ENCODE results near the gene NUP133.
A peak's percentile ranks its signal among the peaks of the same experiment; 100 is the strongest.
"Not testable (repeated sequence)": the region's sequence is repeated elsewhere in the genome, so short reads cannot be mapped to it uniquely, and the experiment has no call there.

Gene NUP133

DNA sequence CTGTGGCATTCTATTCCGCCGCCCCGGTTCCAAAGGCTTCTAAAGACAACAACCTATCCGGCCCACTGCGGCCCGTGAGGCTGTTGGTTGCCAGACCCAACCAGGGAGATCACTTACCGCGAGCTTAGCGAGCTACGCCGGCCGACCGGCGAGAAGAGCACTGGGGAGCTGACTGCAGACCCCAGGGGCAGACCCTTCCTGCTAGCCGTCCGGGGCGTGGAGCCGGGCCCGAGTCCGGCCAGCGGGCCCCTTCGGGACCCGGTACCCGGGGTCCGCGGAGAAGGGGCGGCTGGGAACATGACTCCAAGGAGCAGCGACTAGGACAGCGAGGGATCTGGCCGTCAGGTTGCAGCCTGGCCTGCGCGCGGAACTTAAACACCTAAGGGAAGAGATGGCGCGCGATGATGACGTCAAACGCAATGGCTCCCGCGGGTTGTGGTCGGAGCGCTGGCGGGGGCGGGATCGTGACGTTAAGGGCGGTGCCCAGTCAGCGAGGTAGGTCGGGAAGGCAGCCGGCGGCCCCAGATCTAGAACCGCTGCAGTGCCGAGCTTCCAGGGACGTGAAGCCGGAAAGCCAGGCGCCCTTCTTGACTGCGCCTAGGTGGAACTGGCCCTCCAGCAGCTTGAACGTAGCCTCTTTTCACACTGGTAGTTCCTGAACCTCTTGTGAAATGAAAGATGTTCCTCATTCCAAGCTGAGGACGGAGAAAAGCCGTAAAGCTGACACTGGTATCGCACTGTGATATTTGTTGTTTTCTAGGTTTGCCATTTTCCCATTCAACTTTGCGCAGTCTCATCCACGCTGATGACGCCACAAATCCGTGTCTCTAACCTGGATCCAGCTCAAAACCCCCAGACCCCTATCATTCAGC lies at the start of gene NUP133:
Gene NUP133, minus strand, starts transcription at position 391 of the 872 bp plus-strand sequence. Its CDS starts 92 bp downstream, at position 299.
- peak; percentile 94 for DNase-seq (ENCODE audit: low read depth)

DNA sequence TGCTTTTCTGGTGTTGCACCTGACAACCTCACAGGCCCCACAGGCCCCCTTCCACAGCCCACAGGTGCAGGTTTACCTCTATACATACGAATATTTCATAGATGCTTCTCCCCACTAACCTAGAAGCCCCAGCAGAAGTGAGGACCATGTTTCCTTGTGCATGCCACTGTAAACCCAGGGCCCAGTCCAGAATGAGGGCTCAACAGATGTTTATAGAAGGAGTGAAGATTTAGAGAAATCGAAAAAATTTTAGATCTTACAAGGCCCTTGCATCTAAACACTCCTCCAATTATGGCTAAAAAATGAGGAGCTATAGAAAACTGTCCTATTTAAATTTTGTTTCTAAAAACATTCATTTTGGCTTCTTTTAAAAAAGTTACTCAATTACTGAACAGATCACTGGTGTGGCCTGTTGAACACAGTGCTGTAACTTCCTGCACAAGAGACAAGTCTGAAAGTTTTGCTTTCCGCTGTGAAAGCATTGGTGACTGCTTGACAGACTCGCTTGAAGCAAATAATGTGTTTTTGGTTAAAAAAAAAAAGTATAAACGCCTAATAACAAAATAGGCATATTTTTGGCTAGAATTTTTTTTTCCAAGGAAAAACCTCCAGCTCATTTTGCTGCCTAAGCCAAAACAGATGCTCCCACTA lies 49.2 kb upstream of the NUP133 start:
- DNase-seq (ENCODE audit: low read depth) = no peak

DNA sequence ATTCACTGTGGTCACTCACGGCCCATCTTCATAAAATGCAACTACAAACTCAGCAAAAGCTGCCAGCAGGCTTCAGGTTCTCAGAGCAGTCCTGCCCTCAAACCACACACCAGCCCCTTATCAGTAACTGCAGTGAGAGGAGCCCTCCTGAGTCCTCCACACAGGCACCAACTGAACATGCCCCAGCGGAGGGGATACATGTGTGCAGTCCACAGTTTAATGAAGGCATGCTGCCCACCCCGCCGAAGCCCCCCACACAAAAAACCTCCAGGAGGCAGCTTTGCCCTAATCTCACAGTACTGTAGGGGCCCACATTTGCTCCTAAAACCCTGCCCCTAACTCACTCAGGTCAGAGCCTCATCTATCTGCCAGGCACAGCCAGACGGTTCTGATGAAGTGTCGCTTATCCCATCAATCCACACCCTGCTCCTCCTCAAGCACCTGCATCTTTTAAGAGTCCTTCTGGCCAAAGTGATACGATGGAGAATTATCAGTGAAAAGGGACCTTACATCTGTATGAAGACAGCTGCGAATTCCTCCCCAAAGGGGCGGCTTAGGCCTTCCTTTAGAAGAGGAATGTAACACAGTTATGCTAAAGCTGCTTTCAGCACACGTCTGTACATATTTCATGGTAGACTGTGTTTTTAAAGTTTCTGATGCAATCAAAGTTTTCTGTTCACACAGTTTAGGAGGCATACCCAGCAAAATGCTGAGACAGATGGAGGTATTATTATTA lies 46.9 kb upstream of the NUP133 start:
- no peak for DNase-seq (ENCODE audit: low read depth)

DNA sequence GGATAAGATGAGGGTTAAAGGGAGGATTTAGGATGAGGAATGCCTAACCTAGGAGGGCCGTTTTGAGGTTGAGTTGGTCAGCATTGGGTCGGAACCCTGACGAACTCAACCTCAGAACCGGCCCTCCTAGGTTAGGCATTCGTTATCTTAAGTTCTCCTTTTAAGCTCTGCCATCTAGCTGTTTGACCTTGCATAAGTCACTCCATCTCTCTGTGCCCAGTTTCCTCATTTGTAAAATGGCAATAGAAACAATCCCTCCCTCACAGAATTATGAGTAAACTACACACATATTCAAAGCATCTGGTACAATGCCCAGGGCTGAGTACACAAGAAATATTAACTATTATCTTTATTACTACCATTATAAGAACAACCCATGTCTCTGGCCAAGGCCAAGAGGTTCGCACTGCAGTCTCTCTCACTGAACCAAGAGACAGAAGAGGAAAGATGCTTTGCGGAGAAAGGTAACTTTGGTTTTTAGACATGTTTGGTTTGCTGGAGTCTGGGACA lies 45.5 kb upstream of the NUP133 start:
- no peak for DNase-seq (ENCODE audit: low read depth)

DNA sequence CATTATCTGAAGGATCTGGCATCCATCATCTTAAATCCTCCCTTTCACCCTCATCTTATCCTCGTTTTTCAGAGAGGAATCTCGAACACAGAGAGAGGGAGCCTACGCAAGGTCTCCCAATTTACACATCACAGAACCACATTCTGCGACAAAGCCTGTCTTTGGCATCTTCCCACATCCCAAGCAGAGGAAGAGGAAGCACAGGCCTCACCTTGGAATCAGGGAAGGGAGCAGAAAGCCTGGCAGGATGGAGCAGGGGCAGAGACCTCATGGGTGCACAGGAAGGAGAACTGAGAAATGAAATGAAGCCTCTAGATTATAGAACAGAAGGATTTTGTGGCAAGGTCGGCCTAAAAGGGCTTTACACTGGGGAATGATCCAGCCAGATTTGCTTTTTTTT lies 44.6 kb upstream of the NUP133 start:
- DNase-seq (ENCODE audit: low read depth) = no peak

DNA sequence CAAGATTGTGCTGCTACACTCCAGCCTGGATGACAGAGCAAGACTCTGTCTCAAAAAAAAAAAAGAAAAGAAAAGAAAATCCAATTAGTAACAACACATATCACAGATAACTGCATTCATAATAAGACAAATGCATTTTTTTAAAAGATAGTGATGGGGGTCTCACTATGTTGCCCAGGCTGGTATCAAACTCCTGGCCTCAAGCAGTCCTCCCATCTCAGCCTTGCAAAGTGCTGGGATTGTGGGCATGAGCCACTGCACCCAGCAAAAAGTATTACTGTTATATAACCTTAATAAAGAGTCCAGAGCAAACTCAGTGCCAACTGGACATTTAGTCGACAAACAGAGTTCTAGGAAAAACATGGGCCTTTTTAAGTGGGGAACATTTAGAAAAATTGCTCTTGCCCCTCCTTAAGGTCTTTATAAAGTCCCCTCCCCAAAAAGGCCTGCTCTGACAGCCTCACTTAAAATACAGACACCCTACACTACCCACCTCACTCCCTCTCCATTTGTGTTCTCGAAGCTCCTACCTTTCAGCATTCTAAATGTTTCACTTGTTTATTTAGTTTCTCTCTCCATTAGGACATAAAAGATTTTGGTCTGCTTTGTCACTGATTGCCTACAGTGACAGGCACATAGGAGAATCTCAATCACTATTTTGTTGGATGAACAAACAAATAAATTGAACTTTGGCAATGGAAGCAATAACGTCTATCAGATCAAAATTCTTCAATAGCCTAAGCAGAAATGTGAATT lies 42.8 kb upstream of the NUP133 start:
- DNase-seq (ENCODE audit: low read depth) = no peak

DNA sequence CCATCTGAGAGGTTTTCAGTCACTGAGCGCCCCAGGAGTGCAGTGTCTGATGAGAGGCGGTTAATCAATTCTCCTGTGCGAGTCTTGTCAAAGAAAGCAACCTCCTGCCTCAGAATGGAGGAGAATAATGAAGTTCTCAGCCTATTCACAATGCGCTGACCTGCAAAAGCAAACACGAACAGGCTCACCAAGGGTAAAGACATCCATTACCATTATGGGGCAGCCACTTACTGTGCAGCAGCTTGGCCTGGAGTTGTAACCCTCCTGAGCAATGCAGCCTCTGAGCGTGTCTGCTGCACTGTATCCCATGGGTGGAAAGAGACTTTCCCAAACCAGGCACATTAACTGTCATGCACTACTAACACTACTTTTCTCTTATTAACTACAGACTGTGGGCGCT lies 39.4 kb upstream of the NUP133 start:
- no peak for DNase-seq (ENCODE audit: low read depth)

DNA sequence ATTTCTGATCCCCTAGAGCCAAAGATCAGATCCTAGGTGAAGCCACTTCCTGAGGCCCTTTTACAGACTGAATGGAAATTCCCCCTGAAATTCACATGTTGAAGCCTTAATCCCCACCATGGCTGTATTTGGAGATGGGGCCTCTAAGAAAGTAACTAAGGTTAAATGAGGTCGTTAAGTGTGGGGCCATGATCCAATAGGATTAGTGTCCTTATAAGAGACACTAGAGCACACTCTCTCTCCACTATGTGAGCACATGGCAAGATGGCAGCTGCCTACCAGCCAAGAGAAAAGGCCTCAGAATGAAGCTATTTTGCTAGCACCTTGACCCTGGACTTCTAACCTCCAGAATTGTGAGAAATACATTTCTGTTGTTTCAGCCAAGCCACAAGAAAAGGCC lies 36.4 kb upstream of the NUP133 start:
- DNase-seq (ENCODE audit: low read depth) = no peak

DNA sequence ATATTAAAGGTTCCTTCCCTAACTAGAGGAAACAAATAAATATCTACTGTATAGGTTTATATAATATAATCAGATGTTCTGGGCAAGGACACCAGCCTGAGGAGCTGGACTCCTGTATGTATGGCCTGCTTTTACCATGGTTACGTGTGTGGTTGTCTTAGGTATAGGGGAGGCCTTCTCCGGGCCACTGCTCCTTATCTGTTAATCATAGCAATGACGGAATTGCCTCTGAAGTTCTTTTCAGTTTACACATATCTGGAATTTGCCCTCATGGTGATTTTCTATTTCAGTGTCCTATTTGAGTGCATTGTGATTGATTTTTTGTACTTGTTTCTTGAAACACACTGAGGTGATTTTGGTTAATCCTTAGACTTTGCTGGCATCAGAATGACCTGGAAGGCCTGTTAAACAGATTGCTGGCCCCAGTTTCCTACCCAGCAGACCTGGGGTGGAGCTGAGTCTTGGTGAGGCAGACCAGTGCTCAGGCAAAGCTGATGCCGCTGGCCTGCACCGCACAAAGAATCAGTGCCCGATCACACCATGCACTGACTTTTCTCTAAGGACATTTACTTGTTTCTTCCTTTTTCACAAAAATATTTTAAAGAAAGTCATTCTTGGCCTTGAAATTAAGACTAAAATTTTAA lies 31.8 kb upstream of the NUP133 start:
- no peak for DNase-seq (ENCODE audit: low read depth)

DNA sequence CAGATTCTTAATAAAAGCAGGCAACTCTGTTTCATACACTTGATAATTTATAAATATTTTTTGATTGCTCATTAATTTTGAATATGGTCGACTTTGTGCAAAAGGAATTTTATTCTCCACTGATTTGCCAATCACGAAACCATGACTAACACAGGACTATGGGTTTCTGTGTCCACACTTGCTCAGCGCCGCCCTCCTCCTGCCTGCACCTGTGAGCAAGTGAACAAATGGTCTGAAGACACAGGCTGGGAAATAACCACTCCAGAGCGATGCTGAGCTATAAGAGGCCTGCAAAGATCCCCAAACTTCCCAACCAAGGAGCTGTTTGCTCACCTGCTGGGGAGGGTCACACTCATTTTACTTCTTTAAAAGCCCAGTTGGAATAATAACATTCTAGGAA lies 30.8 kb upstream of the NUP133 start:
- DNase-seq (ENCODE audit: low read depth) = no peak

DNA sequence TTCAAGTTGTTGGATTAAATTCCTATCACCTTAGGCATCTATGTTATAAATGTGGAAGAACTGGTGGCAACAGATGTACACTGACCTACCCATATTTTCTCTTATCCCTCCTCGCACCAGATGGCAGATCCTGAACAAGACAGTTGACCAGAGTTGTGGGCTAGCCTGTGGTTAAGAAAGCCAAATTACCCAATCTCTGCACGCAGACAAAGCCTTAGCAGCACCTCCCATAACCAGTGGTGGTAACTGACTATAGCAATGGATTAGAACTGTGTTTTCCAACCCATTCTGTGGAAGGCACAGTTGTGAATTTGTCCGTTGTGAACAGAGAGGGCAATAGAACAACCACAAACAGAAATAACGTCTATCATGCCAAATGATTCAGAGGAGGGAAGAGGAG lies 29.8 kb upstream of the NUP133 start:
- no peak for DNase-seq (ENCODE audit: low read depth)

DNA sequence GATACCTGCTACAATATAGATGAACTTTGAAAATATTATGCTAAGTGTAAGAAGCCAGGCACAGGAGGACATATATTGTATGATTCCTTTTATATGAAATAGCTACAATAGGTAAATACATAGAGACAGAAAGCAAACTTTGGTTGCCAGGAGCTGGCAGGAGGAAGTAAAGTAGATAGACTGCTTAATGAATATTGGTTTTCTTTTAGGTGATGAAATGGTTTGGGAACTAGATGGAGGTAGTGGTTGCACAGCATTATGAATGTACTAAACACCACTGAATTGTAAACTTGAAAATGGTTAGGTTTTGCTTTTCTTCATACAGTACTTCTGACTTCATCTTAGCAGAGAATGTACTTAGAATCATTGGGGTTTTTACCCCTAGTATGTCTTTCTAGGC lies 28.8 kb upstream of the NUP133 start:
- DNase-seq (ENCODE audit: low read depth) = no peak

DNA sequence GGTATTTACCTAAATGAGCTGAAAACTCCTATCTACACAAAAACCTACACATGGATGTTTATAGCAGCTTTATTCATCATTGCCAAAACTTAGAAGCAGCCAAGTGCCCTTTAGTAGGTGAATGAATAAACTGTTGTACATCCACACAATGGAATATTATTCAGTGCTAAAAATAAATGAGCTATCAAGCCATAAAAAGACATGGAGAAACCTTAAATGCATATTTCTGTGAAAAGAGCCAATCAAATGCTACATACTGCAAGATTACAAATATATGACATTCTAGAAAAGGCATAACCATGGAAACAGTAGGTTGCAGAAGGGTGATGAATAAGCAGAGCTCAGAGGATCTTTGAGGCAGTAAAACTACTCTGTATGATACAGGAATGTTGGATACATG lies 27.1 kb upstream of the NUP133 start:
- DNase-seq (ENCODE audit: low read depth) = no peak

DNA sequence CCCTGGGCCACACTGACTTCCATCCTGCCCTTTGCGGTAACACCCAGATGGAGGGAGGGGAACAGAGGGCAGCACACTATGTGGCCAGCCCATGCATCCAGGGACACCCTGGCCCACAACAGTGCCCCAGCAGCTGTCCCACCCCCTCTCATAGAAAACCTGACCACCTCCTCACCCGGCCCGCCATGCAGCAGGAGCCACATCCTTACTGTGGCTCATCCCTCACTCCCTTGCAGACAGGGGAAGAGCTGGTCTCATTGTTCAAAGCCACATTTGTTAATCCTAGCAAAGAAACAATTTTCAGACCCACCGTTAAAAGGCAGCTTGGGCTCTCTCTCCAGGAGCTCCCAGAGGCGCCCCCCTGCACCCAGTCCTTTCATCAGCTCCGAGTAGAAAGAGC lies 23.2 kb upstream of the NUP133 start:
- DNase-seq (ENCODE audit: low read depth) = no peak

DNA sequence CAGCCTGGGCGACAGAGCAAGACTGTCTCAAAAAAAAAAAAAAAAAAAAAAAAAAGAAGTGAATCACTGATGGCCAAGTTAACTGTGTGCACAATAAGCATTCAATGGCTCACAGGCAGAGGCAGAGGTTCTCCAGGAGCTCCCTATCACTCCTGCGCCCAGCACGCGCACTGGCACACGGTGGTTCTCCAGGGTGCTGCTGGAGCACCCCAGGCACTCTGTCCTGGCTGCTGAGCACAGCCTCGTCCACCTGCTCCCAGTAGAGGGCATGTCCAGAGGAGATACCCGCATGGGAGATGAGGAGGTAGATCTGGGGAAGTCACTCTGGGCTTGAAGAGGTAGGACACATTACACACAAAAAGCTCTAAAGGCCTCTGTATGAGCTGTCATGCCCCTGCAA lies 21.5 kb upstream of the NUP133 start:
- no peak for DNase-seq (ENCODE audit: low read depth)

DNA sequence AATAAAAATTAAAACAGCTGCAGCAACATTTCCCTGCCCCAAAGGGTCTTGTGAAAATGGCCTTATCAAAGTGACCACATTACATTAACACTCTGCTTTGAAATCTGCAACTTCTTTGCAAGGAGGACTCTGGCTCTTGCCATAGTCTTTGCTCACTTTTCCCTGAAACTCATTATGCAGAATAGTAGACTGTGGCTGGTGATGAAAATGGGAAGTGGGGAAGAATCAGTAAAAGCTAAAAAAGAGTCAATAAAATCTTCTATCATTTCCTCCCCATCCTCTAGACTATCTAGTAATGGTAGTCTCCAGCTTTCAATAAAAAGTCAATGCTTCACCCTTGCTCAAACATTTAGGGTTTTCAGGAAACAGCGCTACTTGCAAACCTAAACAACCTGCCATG lies 18.6 kb upstream of the NUP133 start:
- DNase-seq (ENCODE audit: low read depth) = no peak

DNA sequence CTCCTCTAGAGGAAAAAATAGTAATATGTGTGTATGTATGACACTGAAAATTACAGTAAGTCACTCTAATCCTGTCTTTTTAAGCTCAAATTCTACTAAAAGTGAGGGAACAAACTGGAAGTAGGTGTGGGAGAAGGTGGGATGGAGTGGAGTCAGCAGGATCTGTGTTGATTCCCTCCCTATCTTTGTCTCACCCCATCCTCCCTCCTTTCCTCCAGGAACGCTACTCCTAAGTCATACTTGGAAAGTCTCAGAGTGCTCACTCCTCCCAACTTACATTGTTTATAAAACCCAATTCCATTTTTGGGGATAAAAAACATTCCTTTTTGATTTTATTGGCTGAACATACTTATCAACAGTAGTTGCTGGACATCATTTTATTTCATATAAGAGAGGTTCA lies 14.9 kb upstream of the NUP133 start:
- DNase-seq (ENCODE audit: low read depth) = no peak

DNA sequence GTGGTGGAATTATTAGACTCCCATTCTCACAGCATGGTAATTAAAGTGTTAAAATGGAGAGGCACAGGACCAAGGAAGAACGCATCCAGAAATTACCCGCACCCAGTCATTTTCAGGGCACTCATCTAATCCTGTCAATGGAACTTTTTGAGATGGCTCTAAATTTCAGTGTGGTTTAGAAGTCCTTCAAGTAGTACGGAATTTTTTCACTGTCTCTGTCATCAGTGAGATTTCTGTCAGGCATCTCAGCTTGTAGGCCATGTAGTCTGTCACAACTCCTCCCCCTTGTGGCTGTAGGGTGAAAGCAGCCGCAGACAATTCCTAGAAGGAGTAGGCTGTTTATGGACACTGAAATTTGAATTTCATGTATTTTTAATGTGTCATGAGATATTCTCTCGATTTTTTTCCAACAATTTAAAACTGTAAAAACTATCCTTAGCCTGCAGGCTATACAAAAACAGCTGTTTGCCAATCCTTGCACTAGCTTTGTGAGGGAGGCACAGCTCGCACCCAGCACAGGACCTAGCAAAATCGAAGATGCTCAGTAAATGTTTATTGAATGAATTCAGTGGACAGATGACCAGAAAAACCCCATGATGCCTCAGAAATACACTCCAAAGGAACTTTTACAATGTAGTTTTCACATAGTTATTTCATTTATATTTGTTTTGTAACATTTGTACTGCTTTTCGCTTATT lies 6.6 kb upstream of the NUP133 start:
- peak; percentile 37 for DNase-seq (ENCODE audit: low read depth)

DNA sequence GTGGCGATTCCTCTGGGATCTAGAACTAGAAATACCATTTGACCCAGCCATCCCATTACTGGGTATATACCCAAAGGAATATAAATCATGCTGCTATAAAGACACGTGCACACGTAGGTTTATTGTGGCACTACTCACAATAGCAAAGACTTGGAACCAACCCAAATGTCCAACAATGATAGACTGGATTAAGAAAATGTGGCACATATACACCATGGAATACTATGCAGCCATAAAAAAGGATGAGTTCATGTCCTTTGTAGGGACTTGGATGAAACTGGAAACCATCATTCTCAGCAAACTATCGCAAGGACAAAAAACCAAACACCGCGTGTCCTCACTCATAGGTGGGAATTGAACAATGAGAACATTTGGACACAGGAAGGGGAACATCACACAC lies 3.5 kb upstream of the NUP133 start:
- not testable (repeated sequence) for DNase-seq (ENCODE audit: low read depth)

DNA sequence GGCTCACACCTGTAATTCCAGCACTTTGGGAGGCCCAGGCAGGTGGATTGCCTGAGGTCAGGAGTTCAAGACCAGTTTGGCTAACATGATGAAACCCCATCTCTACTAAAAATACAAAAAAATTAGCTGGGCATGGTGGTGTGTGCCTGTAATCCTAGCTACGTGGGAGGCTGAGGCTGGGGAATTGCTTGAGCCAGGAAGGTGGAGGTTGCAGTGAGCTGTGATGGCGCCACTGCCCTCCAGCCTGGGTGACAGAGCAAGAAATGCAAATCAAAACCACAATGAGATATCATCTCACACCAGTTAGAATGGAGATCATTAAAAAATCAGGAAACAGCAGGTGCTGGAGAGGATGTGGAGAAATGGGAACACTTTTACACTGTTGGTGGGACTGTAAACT lies 3.1 kb upstream of the NUP133 start:
- not testable (repeated sequence) for DNase-seq (ENCODE audit: low read depth)

DNA sequence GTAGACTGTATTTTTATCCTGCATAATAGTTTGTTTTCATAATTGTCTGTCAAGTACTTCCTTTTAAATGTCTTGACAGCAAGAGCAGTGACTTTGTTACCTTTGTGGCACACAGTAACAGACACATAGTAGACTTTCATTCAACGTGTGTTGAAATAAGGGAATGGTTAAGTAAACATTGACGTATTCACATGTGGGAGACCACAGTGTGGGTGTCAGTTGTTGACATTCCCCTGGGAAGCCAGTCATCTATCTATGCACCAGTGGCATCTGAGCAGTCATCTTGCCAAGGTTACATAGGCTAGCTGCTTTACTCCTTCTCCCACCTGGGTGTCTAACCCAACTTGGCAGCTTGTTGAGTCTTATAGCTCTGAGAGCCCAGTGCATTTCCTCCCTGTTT lies 1.4 kb upstream of the NUP133 start:
- no peak for DNase-seq (ENCODE audit: low read depth)

Data from T-helper 22 cell (primary cell).